H1 (cell line): ENCODE data around the gene KIAA1755. TPM values are rescaled to one million over a fixed set of nuclear protein-coding genes. Genes with fewer than 3 reads are reported as not detected.
A peak's percentile ranks its signal among the peaks of the same experiment; 100 is the strongest.

Experiments used
- CTCF ChIA-PET: fragments of 300-600 bp; sonication (Branson Sonifier 250); formaldehyde crosslinking; loops from one replicate; lab custom pipeline; 2021; ENCODE audit not compliant: partially characterized antibody; lab: Charles Lee
- POLR2A ChIA-PET: fragments of 300-600 bp; sonication (Branson Sonifier 250); formaldehyde crosslinking; loops from one replicate; lab custom pipeline; 2021; ENCODE audit warnings: inconsistent platforms; ENCODE audit not compliant: partially characterized antibody; lab: Charles Lee
- DNase-seq, 2 experiments: peaks; one replicate each; pipeline versions ENCODE4 v3.0.0 to v3.0.0-alpha.2; 2010 to 2022; ENCODE audit warnings: low spot score in 2 of 2, low read depth in 1 of 2, mixed read lengths in 1 of 2
- FAIRE-seq: peaks from 2 replicates; lab custom pipeline; 2011; peaks lifted over from hg19 to GRCh38; lab: Jason Lieb, UNC
- H2AFZ ChIP-seq: 2 replicates; pipeline ENCODE4 v1.8.1; 2012; ENCODE audit warnings: low read length, inconsistent platforms
- H2AK5ac ChIP-seq: 2 replicates; pipeline ENCODE4 v1.6.1; 2013; ENCODE audit warnings: low read depth, low read length
- H2BK120ac ChIP-seq: replicated peaks from 2 replicates; pipeline ENCODE3; 2013; ENCODE audit warnings: low read depth, low read length, inconsistent platforms
- H2BK12ac ChIP-seq: 2 replicates; pipeline ENCODE4 v1.6.1; 2013; ENCODE audit warnings: low read depth, low read length
- H2BK15ac ChIP-seq: 2 replicates; pipeline ENCODE4 v1.6.1; 2013; ENCODE audit warnings: low read length
- H2BK20ac ChIP-seq: 2 replicates; pipeline ENCODE4 v1.6.1; 2013; ENCODE audit warnings: low read length
- H2BK5ac ChIP-seq: 2 replicates; pipeline ENCODE4 v1.6.1; 2013; ENCODE audit warnings: low read depth, low read length
- H3K14ac ChIP-seq: 2 replicates; pipeline ENCODE4 v1.6.1; 2013; ENCODE audit warnings: inconsistent platforms; ENCODE audit not compliant: insufficient read length
- H3K18ac ChIP-seq: 2 replicates; pipeline ENCODE4 v1.6.1; 2013; ENCODE audit warnings: low read length; ENCODE audit errors: extremely low read depth
- H3K23ac ChIP-seq: 2 replicates; pipeline ENCODE4 v1.6.1; 2013; ENCODE audit warnings: inconsistent platforms; ENCODE audit not compliant: insufficient read length
- H3K23me2 ChIP-seq: 2 replicates; pipeline ENCODE4 v1.6.1; 2013; ENCODE audit warnings: low read depth, low read length
- H3K27ac ChIP-seq: 2 replicates; pipeline ENCODE4 v1.6.1; 2011; ENCODE audit warnings: low read depth, low read length, inconsistent platforms
- H3K27me3 ChIP-seq, 4 experiments: replicated peaks in 1 of 4; 1 replicate in 1 of 4; 2 replicates in 3 of 4; pipeline versions ENCODE4 v1.6.1 to v1.8.1; 2011 to 2013; ENCODE audit warnings: low read length in 3 of 4, mild to moderate bottlenecking in 3 of 4, inconsistent platforms in 2 of 4, mixed read lengths in 2 of 4, moderate library complexity in 1 of 4; ENCODE audit not compliant: control insufficient read depth in 3 of 4, insufficient read depth in 3 of 4; ENCODE audit errors: extremely low read depth in 1 of 4
- H3K36me3 ChIP-seq, 4 experiments: 2 replicates each; pipeline versions ENCODE4 v1.6.1 to v1.8.1; 2011 to 2013; ENCODE audit warnings: mild to moderate bottlenecking in 4 of 4, low read length in 3 of 4, moderate library complexity in 2 of 4, control low read depth in 1 of 4, inconsistent platforms in 1 of 4; ENCODE audit not compliant: insufficient read depth in 4 of 4, control insufficient read depth in 2 of 4
- H3K4ac ChIP-seq: replicated peaks from 2 replicates; pipeline ENCODE3; 2013; ENCODE audit warnings: low read length, low read depth, mixed read lengths, inconsistent platforms; ENCODE audit not compliant: insufficient read length
- H3K4me1 ChIP-seq, 4 experiments: replicated peaks in 1 of 4; 1 replicate in 1 of 4; 2 replicates in 3 of 4; pipeline versions ENCODE4 v1.6.1 to v1.8.1; 2011 to 2013; ENCODE audit warnings: low read length in 3 of 4, inconsistent platforms in 2 of 4, mixed read lengths in 1 of 4; ENCODE audit not compliant: insufficient read depth in 4 of 4, control insufficient read depth in 3 of 4
- H3K4me2 ChIP-seq, 2 experiments: 2 replicates each; pipeline versions ENCODE4 v1.6.1 to v1.8.1; 2011 to 2013; ENCODE audit warnings: low read depth in 2 of 2, low read length in 2 of 2, control low read depth in 1 of 2, inconsistent platforms in 1 of 2, mild to moderate bottlenecking in 1 of 2; ENCODE audit not compliant: insufficient read depth in 1 of 2
- H3K4me3 ChIP-seq, 4 experiments: fragments of 200-600, 300-600 bp in 1 of 4; sonication (generic), shearing (Covaris generic), sonication (Bioruptor Twin) in 1 of 4; 2 replicates each; pipeline versions ENCODE4 v1.5.1 to v1.8.1; 2011 to 2016; ENCODE audit warnings: low read length in 4 of 4, low read depth in 3 of 4, control low read depth in 2 of 4, inconsistent platforms in 2 of 4, mild to moderate bottlenecking in 2 of 4, mixed read lengths in 1 of 4, moderate library complexity in 1 of 4; ENCODE audit not compliant: insufficient read depth in 2 of 4; ENCODE audit errors: extremely low read depth in 1 of 4
- H3K56ac ChIP-seq: replicated peaks from 2 replicates; pipeline ENCODE3; 2013; ENCODE audit warnings: low read depth, mild to moderate bottlenecking, mixed read lengths, low read length, inconsistent platforms; ENCODE audit not compliant: insufficient read length
- H3K79me1 ChIP-seq: 2 replicates; pipeline ENCODE4 v1.6.1; 2013; ENCODE audit warnings: low read depth, low read length, control low read depth
- H3K79me2 ChIP-seq, 2 experiments: 2 replicates each; pipeline versions ENCODE4 v1.6.1 to v1.8.1; 2012 to 2013; ENCODE audit warnings: low read length in 2 of 2, mild to moderate bottlenecking in 2 of 2, inconsistent platforms in 1 of 2; ENCODE audit not compliant: insufficient read depth in 2 of 2, control insufficient read depth in 1 of 2
- H3K9ac ChIP-seq, 4 experiments: replicated peaks in 1 of 4; 1 replicate in 1 of 4; 2 replicates in 3 of 4; pipeline versions ENCODE4 v1.6.1 to v1.8.1; 2011 to 2013; ENCODE audit warnings: low read depth in 3 of 4, low read length in 3 of 4, control low read depth in 2 of 4, mild to moderate bottlenecking in 2 of 4, moderate library complexity in 2 of 4, inconsistent platforms in 1 of 4; ENCODE audit errors: extremely low read depth in 1 of 4
- H3K9me3 ChIP-seq, 2 experiments: 2 replicates each; pipeline versions ENCODE4 v1.6.1 to v1.8.1; 2012 to 2013; ENCODE audit warnings: mild to moderate bottlenecking in 2 of 2, moderate library complexity in 2 of 2, control low read depth in 1 of 2, inconsistent platforms in 1 of 2, low read depth in 1 of 2, low read length in 1 of 2, mixed read lengths in 1 of 2; ENCODE audit not compliant: insufficient read depth in 2 of 2
- H4K20me1 ChIP-seq, 2 experiments: replicated peaks in 1 of 2; 2 replicates each; pipeline versions ENCODE3 to v1.8.1; 2011 to 2013; ENCODE audit warnings: inconsistent platforms in 2 of 2, low read length in 2 of 2, mild to moderate bottlenecking in 1 of 2; ENCODE audit not compliant: insufficient read depth in 2 of 2, control insufficient read depth in 1 of 2
- H4K5ac ChIP-seq: 2 replicates; pipeline ENCODE4 v1.6.1; 2013; ENCODE audit warnings: low read length, low read depth, mixed read lengths, inconsistent platforms; ENCODE audit not compliant: insufficient read length
- H4K8ac ChIP-seq: 2 replicates; pipeline ENCODE4 v1.8.0; 2013; ENCODE audit warnings: mild to moderate bottlenecking, moderate library complexity, low read length, inconsistent platforms; ENCODE audit not compliant: insufficient read depth; ENCODE audit errors: extremely low read depth
- H4K91ac ChIP-seq: replicated peaks from 2 replicates; pipeline ENCODE3; 2013; ENCODE audit warnings: low read length, mixed read lengths, inconsistent platforms; ENCODE audit not compliant: insufficient read length
- ATF3 ChIP-seq: IDR thresholded peaks from 2 replicates; pipeline ENCODE4 v1.6.1; 2011; ENCODE audit warnings: low read depth, mild to moderate bottlenecking, low read length; ENCODE audit not compliant: insufficient read depth
- GABPA ChIP-seq: IDR thresholded peaks from 2 replicates; pipeline ENCODE4 v1.6.1; 2011; ENCODE audit warnings: mild to moderate bottlenecking, low read length, moderate library complexity, borderline replicate concordance; ENCODE audit not compliant: insufficient read depth
- TEAD4 ChIP-seq: IDR thresholded peaks from 2 replicates; pipeline ENCODE4 v1.6.1; 2012; ENCODE audit warnings: low read depth, low read length, inconsistent platforms, mixed read lengths
- WGBS, 2 experiments: shearing (Covaris generic) in 1 of 2; methylation state at CpG; one replicate each; pipeline versions ENCODE4 v1.1.6 to v1.1.7; 2013 to 2015; ENCODE audit warnings: low lambda C conversion rate in 2 of 2, mixed read lengths in 2 of 2, inconsistent platforms in 1 of 2, low coverage in 1 of 2, missing lambda C conversion rate in 1 of 2; ENCODE audit not compliant: insufficient replicate concordance in 2 of 2, insufficient coverage in 1 of 2, insufficient read length in 1 of 2; ENCODE audit errors: extremely low coverage in 1 of 2, missing lambda C conversion rate in 1 of 2; 5-methylcytosine and 5-hydroxymethylcytosine counted together
- polyA plus RNA-seq, 7 experiments: library from polyadenylated mRNA; depleted of rRNA in 3 of 7; stranded (reverse) in 5 of 7; unstranded in 2 of 7; fragments of >200 nt in 5 of 7; fragments of 200-250 nt in 2 of 7; gene quantifications; 1 replicate in 5 of 7; 2 replicates in 1 of 7; 4 replicates in 1 of 7; pipeline versions ENCODE4 v1.2.1 to v1.2.3, GENCODE V29; 2011 to 2013; ENCODE audit warnings: missing spikeins in 2 of 7, mixed read lengths in 2 of 7
- total RNA-seq: library from RNA; stranded (reverse); fragmentation: NEBNext Ultra II Directional; extraction: Animal tissue kit (Norgen Biotek cat#: 25700); gene quantifications from 2 replicates; pipeline ENCODE4 v1.2.1, GENCODE V29; 2021

KIAA1755 gene
- total and polyA plus RNA-seq, 2 of the 8 experiments (the other 6 are each of a cell fraction or from before 2014, with no cell fraction given) = 0.23 TPM; not detected in 1

DNA sequence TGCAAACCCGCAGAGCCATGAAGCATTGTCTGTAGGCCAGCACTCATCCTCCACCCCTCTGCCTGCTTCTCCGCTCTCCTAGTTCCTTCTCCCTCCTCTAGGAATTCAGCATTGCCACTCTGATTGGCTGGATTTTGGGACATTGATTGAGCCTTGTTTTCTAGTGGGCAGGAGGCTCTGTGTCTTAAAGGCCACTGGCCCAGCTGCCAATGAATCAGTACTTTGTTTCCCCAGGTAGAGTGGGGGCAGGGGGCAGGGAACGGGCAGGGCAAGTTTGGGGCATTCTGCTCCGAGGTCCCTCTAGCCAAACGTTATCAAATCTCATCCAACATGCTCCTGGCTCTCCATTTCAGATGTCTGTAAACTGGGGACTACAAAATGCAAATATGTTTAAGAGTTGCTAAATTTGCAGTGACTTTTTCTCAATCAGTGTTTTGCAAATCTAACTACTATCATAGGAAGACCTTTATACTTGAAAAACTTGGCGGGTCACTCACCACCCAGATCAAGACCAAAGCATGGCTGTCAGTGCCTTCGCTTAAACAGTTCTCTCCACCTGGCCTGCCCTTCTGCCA lies 33.0 kb upstream of the KIAA1755 start:
- no peaks in the 10 kb centered on the region for H3K23me2 ChIP-seq
- H3K4me2 ChIP-seq = no peak overlapping the region
- peak overlapping the region; percentile 52 for H4K91ac ChIP-seq
- H3K4me3 ChIP-seq = no peak overlapping the region
- no peak overlapping the region for H3K4ac ChIP-seq
- no peak overlapping the region; the same call in 1 of the 2 replicates for H2BK15ac ChIP-seq
- no peak overlapping the region for H3K9ac ChIP-seq
- no peak overlapping the region for H4K5ac ChIP-seq
- H4K20me1 ChIP-seq = no peaks in the 10 kb centered on the region
- 83% methylated on average over 7 of the region's 7 CpGs; no CpG with 5 or more reads in 1 of the 2 experiments for WGBS, 2 experiments
- H2AK5ac ChIP-seq = no peak overlapping the region
- peak; percentile 55 for FAIRE-seq
- no peaks in the 10 kb centered on the region for H3K9me3 ChIP-seq
- ChIA-PET POLR2A (interaction anchor here (1.6 kb wide), 1 partner anchor 9 kb away, joined by 3 read pairs; no protein-coding TSS in a partner anchor), CTCF (interaction anchor here (1.8 to 1.9 kb wide), 2 partner anchors 12 to 74 kb away, joined by 5 read pairs; no protein-coding TSS in a partner anchor)
- no peak overlapping the region for H2BK120ac ChIP-seq
- no peak overlapping the region for H3K27ac ChIP-seq
- H4K8ac ChIP-seq = no peak overlapping the region
- H2BK12ac ChIP-seq = peak overlapping the region; percentile 84; the same call in 1 of the 2 replicates
- no peak overlapping the region for H3K23ac ChIP-seq
- no peaks in the 10 kb centered on the region for H3K79me2 ChIP-seq
- no peaks in the 10 kb centered on the region for H3K79me1 ChIP-seq
- H3K18ac ChIP-seq = no peak overlapping the region
- H3K4me1 ChIP-seq = peaks cover 0 to 3% (median 1%) of the 10 kb centered on the region in 4 experiments; a peak in 2 of 7 replicates
- H2BK20ac ChIP-seq = peak overlapping the region; percentile 89; the same call in 1 of the 2 replicates
- H3K56ac ChIP-seq = no peak overlapping the region
- H2AFZ ChIP-seq = peak overlapping the region; percentile 30; the same call in 1 of the 2 replicates
- no peak overlapping the region for H2BK5ac ChIP-seq
- no peak overlapping the region for H3K14ac ChIP-seq
- no peaks in the 10 kb centered on the region for H3K27me3 ChIP-seq
- no peaks in the 10 kb centered on the region for H3K36me3 ChIP-seq
- no peak for TF ChIP-seq ATF3
- 0 out of 2 replicates have a peak, but pooled peaks have one; percentile 16 for TF ChIP-seq TEAD4
- TF ChIP-seq GABPA = no peak
- TF ChIP-seq, all 59 proteins: peak for 1
- no peak for DNase-seq
